K562 (cell line): Measurements from ENCODE around the gene TMED6. TPM values are rescaled to one million over a fixed set of nuclear protein-coding genes. Genes with fewer than 3 reads are reported as not detected.
A peak's percentile ranks its signal among the peaks of the same experiment; 100 is the strongest.

Experiments
- ATAC-seq: fragments of 200-7000 bp; cut with Tn5 transposase; 3 replicates; pipeline ENCODE4 v1.9.1; 2020; ENCODE audit warnings: moderate library complexity
- BruUV-seq: library from RNA; stranded (reverse); fragments of 400-500 nt; replicated peaks from 2 replicates; lab custom pipeline; 2021; lab: Mats Ljungman, UMichigan
- CTCF ChIA-PET: fragments of 300-600 bp; formaldehyde crosslinking; extraction: SDS; loops from one replicate; lab custom pipeline; 2021; ENCODE audit warnings: low intra/inter-chr PET ratio; lab: Yijun Ruan, JAX
- POLR2A ChIA-PET: fragments of 300-600, 350-650 bp; sonication (Branson Sonifier 250); formaldehyde crosslinking; extraction: SDS; loops from one replicate; lab custom pipeline; 2021; ENCODE audit warnings: antibody characterized with exemption, inconsistent platforms; lab: Yijun Ruan, JAX
- DNase-seq, 4 experiments: peaks; one replicate each; pipeline versions ENCODE4 v3.0.0 to v3.0.0-alpha.2; 2011 to 2018; ENCODE audit warnings: low spot score in 3 of 4, mixed read lengths in 3 of 4; ENCODE audit errors: extremely low read depth in 1 of 4
- FAIRE-seq: peaks from 2 replicates; lab custom pipeline; 2011; peaks lifted over from hg19 to GRCh38; lab: Jason Lieb, UNC
- H2AFZ ChIP-seq: 2 replicates; pipeline ENCODE4 v1.6.0; 2011; ENCODE audit warnings: low read depth, low read length, control low read depth, inconsistent platforms
- H3K27ac ChIP-seq: fragments of 200-600 bp; 3 replicates; pipeline ENCODE4 v1.8.0; 2011; ENCODE audit warnings: low read depth, mild to moderate bottlenecking, control low read depth, inconsistent platforms, low read length, moderate library complexity, mixed read lengths; ENCODE audit errors: extremely low read depth
- H3K27me3 ChIP-seq, 2 experiments: fragments of 300-600 bp in 1 of 2; 2 replicates in 1 of 2; 3 replicates in 1 of 2; pipeline versions ENCODE4 v1.6.0 to v1.8.0; 2011; ENCODE audit warnings: inconsistent platforms in 2 of 2, low read length in 2 of 2, mild to moderate bottlenecking in 1 of 2, mixed read lengths in 1 of 2, moderate library complexity in 1 of 2; ENCODE audit not compliant: control insufficient read depth in 2 of 2, insufficient read depth in 2 of 2
- H3K36me3 ChIP-seq: fragments of 300-600 bp; 3 replicates; pipeline ENCODE4 v1.8.0; 2011; ENCODE audit warnings: mild to moderate bottlenecking, low read length, inconsistent platforms; ENCODE audit not compliant: control insufficient read depth, insufficient read depth
- H3K4me1 ChIP-seq, 2 experiments: fragments of 200-600 bp in 1 of 2; replicated peaks in 1 of 2; 2 replicates in 1 of 2; 3 replicates in 1 of 2; pipeline versions ENCODE4 v1.5.1 to v1.8.0; 2011; ENCODE audit warnings: inconsistent platforms in 2 of 2, low read length in 2 of 2, mild to moderate bottlenecking in 1 of 2, mixed read lengths in 1 of 2, moderate library complexity in 1 of 2; ENCODE audit not compliant: control insufficient read depth in 2 of 2, insufficient read depth in 2 of 2
- H3K4me2 ChIP-seq: 2 replicates; pipeline ENCODE4 v1.6.1; 2011; ENCODE audit warnings: low read length, control low read depth, inconsistent platforms, mixed read lengths; ENCODE audit not compliant: insufficient read depth
- H3K4me3 ChIP-seq: fragments of 200-600 bp; sonication (generic), shearing (Covaris generic); 2 replicates; pipeline ENCODE4 v1.5.1; 2016; ENCODE audit warnings: control low read depth, inconsistent platforms
- H3K79me2 ChIP-seq: fragments of 200-600 bp; 3 replicates; pipeline ENCODE4 v1.8.0; 2011; ENCODE audit warnings: low read length, inconsistent platforms; ENCODE audit not compliant: control insufficient read depth, insufficient read depth
- H3K9ac ChIP-seq, 2 experiments: 2 replicates each; pipeline versions ENCODE4 v1.6.0 to v1.6.1; 2011; ENCODE audit warnings: low read depth in 2 of 2, low read length in 2 of 2, control low read depth in 1 of 2, inconsistent platforms in 1 of 2, mild to moderate bottlenecking in 1 of 2, mixed read lengths in 1 of 2; ENCODE audit not compliant: insufficient read depth in 1 of 2
- H3K9me1 ChIP-seq: one replicate; pipeline ENCODE4 v1.6.0; 2011; ENCODE audit warnings: inconsistent platforms, mild to moderate bottlenecking, low read length, moderate library complexity; ENCODE audit not compliant: control insufficient read depth, insufficient read depth
- H3K9me3 ChIP-seq: replicated peaks from 2 replicates; pipeline ENCODE4 v1.5.1; 2011; ENCODE audit warnings: low read depth, low read length, inconsistent platforms; ENCODE audit not compliant: control insufficient read depth, insufficient read depth
- H4K20me1 ChIP-seq: replicated peaks from 2 replicates; pipeline ENCODE4 v1.6.1; 2011; ENCODE audit warnings: low read length, inconsistent platforms, mixed read lengths; ENCODE audit not compliant: control insufficient read depth, insufficient read depth
- CHD4 ChIP-seq: fragments of 200-600 bp; sonication (generic); IDR thresholded peaks from 3 replicates; pipeline ENCODE4 v1.6.1; 2012; ENCODE audit warnings: low read depth, mild to moderate bottlenecking, mixed read lengths, low read length, inconsistent platforms; ENCODE audit not compliant: insufficient read depth, insufficient replicate concordance, poor library complexity, severe bottlenecking
- EP300 ChIP-seq: IDR thresholded peaks from 2 replicates; pipeline ENCODE4 v1.6.1; 2012; ENCODE audit warnings: low read length, improper control_type of control experiment
- FOXJ3 ChIP-seq: sonication (generic); formaldehyde crosslinking; IDR thresholded peaks from 2 replicates; pipeline ENCODE4 v1.4.0; 2020; ENCODE audit warnings: mild to moderate bottlenecking, missing genetic modification reagents
- MAFG ChIP-seq: fragments of 450-650 bp; conservative IDR thresholded peaks from 2 replicates; pipeline ENCODE4 v1.6.1; 2016; ENCODE audit warnings: missing genetic modification characterization, missing compliant biosample characterization
- MBD1 ChIP-seq: fragments of 250-450 bp; sonication (Bioruptor Pico); IDR thresholded peaks from 2 replicates; pipeline ENCODE4 v1.8.0; 2022; ENCODE audit warnings: inconsistent platforms
- MBD2 ChIP-seq: sonication (generic); IDR thresholded peaks from 2 replicates; pipeline ENCODE4 v1.6.1; 2016; ENCODE audit warnings: low read depth, borderline replicate concordance
- NFRKB ChIP-seq: fragments of 450-650 bp; IDR thresholded peaks from 2 replicates; pipeline ENCODE4 v1.6.1; 2016; ENCODE audit warnings: low read depth
- NR4A1 ChIP-seq, 2 experiments: fragments of 250-450 bp in 1 of 2; fragments of 450-650 bp in 1 of 2; sonication (Bioruptor Pico) in 1 of 2; IDR thresholded peaks; 2 replicates each; pipeline versions ENCODE4 v1.4.0 to v1.6.1; 2016 to 2020; ENCODE audit warnings: mild to moderate bottlenecking in 2 of 2, missing compliant biosample characterization in 1 of 2, missing genetic modification characterization in 1 of 2, moderate library complexity in 1 of 2
- OTX1 ChIP-seq: fragments of 450-650 bp; formaldehyde crosslinking; IDR thresholded peaks from 2 replicates; pipeline ENCODE4 v1.4.0; 2022; ENCODE audit warnings: mild to moderate bottlenecking
- PTTG1 ChIP-seq: fragments of 450-650 bp; IDR thresholded peaks from 2 replicates; pipeline ENCODE4 v1.6.1; 2016; ENCODE audit warnings: low read depth, mild to moderate bottlenecking, missing genetic modification characterization, missing compliant biosample characterization
- RAD51 ChIP-seq: fragments of 450-650 bp; IDR thresholded peaks from 2 replicates; pipeline ENCODE4 v1.7.1; 2016; ENCODE audit warnings: low read depth, mild to moderate bottlenecking, borderline replicate concordance
- USF1 ChIP-seq: sonication (generic); formaldehyde crosslinking; IDR thresholded peaks from 2 replicates; pipeline ENCODE4 v1.9.0; 2022; ENCODE audit warnings: mild to moderate bottlenecking, missing genetic modification reagents
- YY1 ChIP-seq, 3 experiments: IDR thresholded peaks; 2 replicates each; pipeline ENCODE4 v1.6.1; 2011; ENCODE audit warnings: low read length in 2 of 3, mild to moderate bottlenecking in 2 of 3, moderate library complexity in 2 of 3, borderline replicate concordance in 1 of 3, control low read depth in 1 of 3, low read depth in 1 of 3; ENCODE audit not compliant: insufficient read depth in 3 of 3, insufficient replicate concordance in 2 of 3, control insufficient read depth in 1 of 3, insufficient read length in 1 of 3; ENCODE audit errors: extremely low read depth in 1 of 3
- ZEB2 ChIP-seq: fragments of 450-650 bp; IDR thresholded peaks from 2 replicates; pipeline ENCODE4 v1.6.1; 2016
- WGBS: fragments of 100-300 bp; shearing (Covaris generic); methylation state at CpG from one replicate; pipeline ENCODE4 v1.1.6; 2016; ENCODE audit warnings: low coverage, mixed read lengths; ENCODE audit not compliant: insufficient coverage; ENCODE audit errors: missing lambda C conversion rate; 5-methylcytosine and 5-hydroxymethylcytosine counted together
- in situ Hi-C: fragments of 300-500 bp; cut with MboI; formaldehyde crosslinking; loops from 4 replicates; pipeline ENCODE4 v1.15.0; 2018; ENCODE audit warnings: inconsistent platforms, mixed read lengths
- intact Hi-C: fragments of 100-400 bp; cut with micrococcal nuclease; formaldehyde crosslinking; loops from 2 replicates; pipeline ENCODE4 v1.14.2; 2022
- polyA plus RNA-seq, 8 experiments: library from polyadenylated mRNA; depleted of rRNA in 4 of 8; stranded (reverse) in 5 of 8; unstranded in 3 of 8; fragments of >200 nt; fragmentation: Nextera tagmentation in 2 of 8; fragmentation: Illumina TruSeq in 1 of 8; extraction: Ambion mirVana in 2 of 8; extraction: Trizol in 1 of 8; gene quantifications; 2 replicates each; pipeline versions ENCODE4 v1.2.1 to v1.2.3, GENCODE V29; 2011 to 2014; ENCODE audit warnings: inconsistent platforms in 1 of 8, missing spikeins in 1 of 8
- total RNA-seq, 7 experiments: library from RNA; depleted of rRNA in 6 of 7; stranded (reverse); fragments of >200 nt in 6 of 7; fragmentation: Illumina TruSeq in 2 of 7; extraction: Trizol in 2 of 7; gene quantifications; 2 replicates each; pipeline versions ENCODE4 v1.2.1 to v1.2.3, GENCODE V29; 2011 to 2021; ENCODE audit warnings: low replicate concordance in 1 of 7
- TF ChIP-seq, protein P1 (sequence below): sonication (generic); formaldehyde crosslinking; IDR thresholded peaks from 2 replicates; pipeline ENCODE4 v1.8.1; 2023; ENCODE audit warnings: mild to moderate bottlenecking, missing genetic modification reagents

Gene TMED6
- total and polyA plus RNA-seq, 9 of the 15 experiments (the other 6 are each of a cell fraction or from before 2014, with no cell fraction given), result 0.14 to 0.45 (median 0.25) TPM; not detected in 2

- in situ Hi-C loops (no loop called here), intact Hi-C loops (loop anchor here (5.0 to 10.0 kb wide), 2 partner anchors 65 to 168 kb away; partner anchors contain the start of gene NFAT5)
- H3K4me1 ChIP-seq, result peaks cover 7 to 21% of the 10 kb centered on the region in 2 experiments
- H4K20me1 ChIP-seq, result no peaks in the 10 kb centered on the region
- no peak overlapping the region for H3K4me3 ChIP-seq
- H3K27ac ChIP-seq, result no peak overlapping the region
- DNase-seq (peak in 1 of 4 experiments; percentile 20), ATAC-seq (no peak), FAIRE-seq (no peak)
- ChIA-PET CTCF (no interaction called here), POLR2A (interaction anchor here (0.8 to 1.2 kb wide), 3 partner anchors 16 to 166 kb away, joined by 3 to 4 read pairs (median 3); no protein-coding TSS in a partner anchor)
- WGBS, result 36% methylated on average over 3 of the region's 3 CpGs
- peak overlapping the region; percentile 76 for H2AFZ ChIP-seq
- H3K9me3 ChIP-seq, result no peaks in the 10 kb centered on the region
- no peaks in the 10 kb centered on the region for H3K27me3 ChIP-seq
- no peaks in the 10 kb centered on the region for H3K79me2 ChIP-seq
- peak overlapping the region in 1 of 2 experiments; percentile 29; a peak in 1 of 4 replicates for H3K9ac ChIP-seq
- no TSS peak for BruUV-seq
- no peaks in the 10 kb centered on the region for H3K9me1 ChIP-seq
- no peak overlapping the region for H3K4me2 ChIP-seq
- no peaks in the 10 kb centered on the region for H3K36me3 ChIP-seq
- TF ChIP-seq, protein P1, sequence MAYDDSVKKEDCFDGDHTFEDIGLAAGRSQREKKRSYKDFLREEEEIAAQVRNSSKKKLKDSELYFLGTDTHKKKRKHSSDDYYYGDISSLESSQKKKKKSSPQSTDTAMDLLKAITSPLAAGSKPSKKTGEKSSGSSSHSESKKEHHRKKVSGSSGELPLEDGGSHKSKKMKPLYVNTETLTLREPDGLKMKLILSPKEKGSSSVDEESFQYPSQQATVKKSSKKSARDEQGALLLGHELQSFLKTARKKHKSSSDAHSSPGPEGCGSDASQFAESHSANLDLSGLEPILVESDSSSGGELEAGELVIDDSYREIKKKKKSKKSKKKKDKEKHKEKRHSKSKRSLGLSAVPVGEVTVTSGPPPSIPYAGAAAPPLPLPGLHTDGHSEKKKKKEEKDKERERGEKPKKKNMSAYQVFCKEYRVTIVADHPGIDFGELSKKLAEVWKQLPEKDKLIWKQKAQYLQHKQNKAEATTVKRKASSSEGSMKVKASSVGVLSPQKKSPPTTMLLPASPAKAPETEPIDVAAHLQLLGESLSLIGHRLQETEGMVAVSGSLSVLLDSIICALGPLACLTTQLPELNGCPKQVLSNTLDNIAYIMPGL (CRISPR knock-in tag), result no peak
- no peak for TF ChIP-seq MBD2
- no peak for TF ChIP-seq NR4A1 (CRISPR knock-in tag; IDR thresholded peaks at IDR 0.05)
- no peak for TF ChIP-seq NR4A1 (tag; IDR thresholded peaks at IDR 0.05)
- no peak for TF ChIP-seq PTTG1 (tag)
- TF ChIP-seq RAD51, result peak; percentile 55; the same call in 1 of the 2 replicates
- TF ChIP-seq EP300, result no peak
- TF ChIP-seq ZEB2, result no peak
- peak; percentile 81 for TF ChIP-seq USF1 (CRISPR knock-in tag)
- TF ChIP-seq OTX1 (CRISPR knock-in tag), result no peak
- no peak for TF ChIP-seq MAFG (tag)
- no peak for TF ChIP-seq NFRKB
- peak in 2 of 3 experiments; percentile 20 to 47 for TF ChIP-seq YY1 (IDR thresholded peaks at IDR 0.05; ENCODE audit: borderline replicate concordance in 1 of 3, control insufficient read depth in 1 of 3, extremely low read depth in 1 of 3, insufficient read depth in 3 of 3, insufficient read length in 1 of 3, insufficient replicate concordance in 2 of 3, low read depth in 1 of 3, low read length in 2 of 3)
- no peak for TF ChIP-seq CHD4
- no peak for TF ChIP-seq FOXJ3 (CRISPR knock-in tag)
- no peak for TF ChIP-seq MBD1
Measured at GRCh38 chr16:69399361-69399760, 47.8 kb upstream of the TMED6 start.
